GM23338 (cell line): ENCODE results near the gene SMAD3. TPM values are rescaled to one million over a fixed set of nuclear protein-coding genes. Genes with fewer than 3 reads are reported as not detected.

ENCODE experiments used
- ATAC-seq: fragments of 200-7000 bp; cut with Tn5 transposase; 3 replicates; pipeline ENCODE4 v1.9.1; 2020
- DNase-seq: peaks from one replicate; pipeline ENCODE4 v3.0.0-alpha.2; 2015; ENCODE audit warnings: low spot score
- H2AFZ ChIP-seq: fragments of 200-600 bp; sonication (generic); 2 replicates; pipeline ENCODE4 v1.8.0; 2016; ENCODE audit warnings: antibody characterized with exemption, mild to moderate bottlenecking, moderate library complexity
- H3F3A ChIP-seq: fragments of 200-600 bp; sonication (generic); replicated peaks from 2 replicates; pipeline ENCODE4 v1.8.0; 2017; ENCODE audit warnings: antibody characterized with exemption, mixed run types, low read depth
- H3K27ac ChIP-seq: fragments of 200-600 bp; sonication (generic); 2 replicates; pipeline ENCODE4 v1.6.1; 2016; ENCODE audit warnings: low read depth
- H3K27me3 ChIP-seq: fragments of 200-600 bp; sonication (generic); 2 replicates; pipeline ENCODE4 v1.8.0; 2016; ENCODE audit warnings: mild to moderate bottlenecking, mixed run types, moderate library complexity; ENCODE audit not compliant: insufficient read depth
- H3K36me3 ChIP-seq: fragments of 200-600 bp; sonication (generic); 2 replicates; pipeline ENCODE4 v1.8.0; 2016; ENCODE audit warnings: mild to moderate bottlenecking; ENCODE audit not compliant: insufficient read depth
- H3K4me1 ChIP-seq: fragments of 200-600 bp; sonication (generic); 2 replicates; pipeline ENCODE4 v1.8.0; 2016; ENCODE audit warnings: mild to moderate bottlenecking, moderate library complexity; ENCODE audit not compliant: insufficient read depth
- H3K4me2 ChIP-seq: fragments of 200-600 bp; sonication (generic); 2 replicates; pipeline ENCODE4 v1.7.1; 2017; ENCODE audit warnings: mixed run types
- H3K4me3 ChIP-seq: fragments of 200-600 bp; sonication (generic); 2 replicates; pipeline ENCODE4 v1.6.1; 2016; ENCODE audit warnings: mixed run types
- H3K79me2 ChIP-seq: fragments of 200-600 bp; sonication (generic); replicated peaks from 2 replicates; pipeline ENCODE4 v1.8.0; 2017; ENCODE audit warnings: mild to moderate bottlenecking; ENCODE audit not compliant: insufficient read depth
- H3K9me2 ChIP-seq: fragments of 200-600 bp; sonication (generic); 2 replicates; pipeline ENCODE4 v1.8.0; 2017; ENCODE audit not compliant: insufficient read depth
- H4K20me1 ChIP-seq: fragments of 200-600 bp; sonication (generic); replicated peaks from 2 replicates; pipeline ENCODE4 v1.8.0; 2017; ENCODE audit warnings: mild to moderate bottlenecking; ENCODE audit not compliant: insufficient read depth
- H3K27ac Mint-ChIP-seq: 2 replicates; pipeline ENCODE4 v1.8.0; 2020; ENCODE audit warnings: inconsistent platforms, mild to moderate bottlenecking, moderate library complexity, mixed read lengths
- H3K27me3 Mint-ChIP-seq: 3 replicates; pipeline ENCODE4 v1.8.0; 2022; ENCODE audit warnings: low read depth, mild to moderate bottlenecking, moderate library complexity, mixed read lengths, inconsistent platforms; ENCODE audit not compliant: insufficient read depth, poor library complexity
- H3K36me3 Mint-ChIP-seq: 3 replicates; pipeline ENCODE4 v1.8.0; 2021; ENCODE audit warnings: low read depth, mild to moderate bottlenecking, inconsistent platforms, moderate library complexity, mixed read lengths
- H3K4me1 Mint-ChIP-seq: 3 replicates; pipeline ENCODE4 v1.8.0; 2020; ENCODE audit warnings: mild to moderate bottlenecking, inconsistent platforms, mixed read lengths
- H3K4me3 Mint-ChIP-seq: 3 replicates; pipeline ENCODE4 v1.8.0; 2021; ENCODE audit warnings: moderate library complexity, mild to moderate bottlenecking, inconsistent platforms, mixed read lengths
- H3K9me3 Mint-ChIP-seq: 3 replicates; pipeline ENCODE4 v1.8.0; 2020; ENCODE audit warnings: moderate library complexity, mild to moderate bottlenecking, inconsistent platforms, mixed read lengths
- EZH2 ChIP-seq: fragments of 200-600 bp; sonication (generic); IDR thresholded peaks from one replicate; pipeline ENCODE4 v1.8.0; 2017; ENCODE audit warnings: antibody characterized with exemption, mild to moderate bottlenecking, low read depth; ENCODE audit not compliant: unreplicated experiment
- EZH2phosphoT487 ChIP-seq: fragments of 200-600 bp; sonication (generic); IDR thresholded peaks from one replicate; pipeline ENCODE4 v1.8.1; 2018; ENCODE audit warnings: antibody characterized with exemption; ENCODE audit not compliant: unreplicated experiment
- ZNF114 ChIP-seq: fragments of 250-450 bp; sonication (Bioruptor Pico); IDR thresholded peaks from 2 replicates; pipeline ENCODE4 v1.5.0; 2020; ENCODE audit warnings: mild to moderate bottlenecking, moderate library complexity
- ZNF331 ChIP-seq: fragments of 250-450 bp; sonication (Bioruptor Pico); IDR thresholded peaks from 2 replicates; pipeline ENCODE4 v1.5.0; 2020; ENCODE audit warnings: low read depth, mild to moderate bottlenecking, moderate library complexity
- ZNF462 ChIP-seq: fragments of 250-450 bp; sonication (Bioruptor Pico); IDR thresholded peaks from 2 replicates; pipeline ENCODE4 v1.5.0; 2020; ENCODE audit warnings: mild to moderate bottlenecking, moderate library complexity
- polyA plus RNA-seq: library from polyadenylated mRNA; unstranded; fragments of >200 nt; fragmentation: Nextera tagmentation; extraction: Ambion mirVana; gene quantifications from 2 replicates; pipeline ENCODE4 v1.2.1, GENCODE V29; 2016
- total RNA-seq: library from RNA; depleted of rRNA; stranded (reverse); fragments of >200 nt; shearing (Covaris generic); gene quantifications from 2 replicates; pipeline ENCODE4 v1.2.3, GENCODE V29; 2014

Gene SMAD3
- total and polyA plus RNA-seq, 2 experiments from 2014 or later: 4.9 to 11.6 TPM

GRCh38 chr15:67114046-67114445 lies 48.6 kb downstream of the SMAD3 start (continued):
- TF ChIP-seq ZNF462 (CRISPR knock-in tag) (no peak), EZH2phosphoT487 (no peak), EZH2 (no peak), ZNF114 (CRISPR knock-in tag) (no peak)

GRCh38 chr15:67114846-67115585 lies 49.6 kb downstream of the SMAD3 start:
- Mint-ChIP-seq H3K27me3 (peaks cover 4% of the 10 kb centered on the region), H3K27ac (no peak overlapping the region), H3K4me3 (no peak overlapping the region), H3K36me3 (peaks cover 20% of the 10 kb centered on the region), H3K9me3 (peaks cover 23% of the 10 kb centered on the region; the same call in 2 of the 3 replicates), H3K4me1 (peaks cover under 1% of the 10 kb centered on the region)
- peaks cover 8% of the 10 kb centered on the region for H3K36me3 ChIP-seq
- no peak overlapping the region for H2AFZ ChIP-seq
- no peaks in the 10 kb centered on the region for H3K27me3 ChIP-seq
- H3K9me2 ChIP-seq: 0 out of 2 replicates have a peak, but pooled peaks cover 3% of the 10 kb centered on the region
- H3F3A ChIP-seq: no peaks in the 10 kb centered on the region
- no peak for DNase-seq
- no peaks in the 10 kb centered on the region for H3K4me1 ChIP-seq
- H3K27ac ChIP-seq: no peak overlapping the region
- no peaks in the 10 kb centered on the region for H4K20me1 ChIP-seq
- TF ChIP-seq ZNF331: no peak
- no peak overlapping the region for H3K4me3 ChIP-seq
- H3K79me2 ChIP-seq: peaks cover 24% of the 10 kb centered on the region
- ATAC-seq: no peak
- H3K4me2 ChIP-seq: no peak overlapping the region
